ENCODE data around the gene RPS10.

DNA sequence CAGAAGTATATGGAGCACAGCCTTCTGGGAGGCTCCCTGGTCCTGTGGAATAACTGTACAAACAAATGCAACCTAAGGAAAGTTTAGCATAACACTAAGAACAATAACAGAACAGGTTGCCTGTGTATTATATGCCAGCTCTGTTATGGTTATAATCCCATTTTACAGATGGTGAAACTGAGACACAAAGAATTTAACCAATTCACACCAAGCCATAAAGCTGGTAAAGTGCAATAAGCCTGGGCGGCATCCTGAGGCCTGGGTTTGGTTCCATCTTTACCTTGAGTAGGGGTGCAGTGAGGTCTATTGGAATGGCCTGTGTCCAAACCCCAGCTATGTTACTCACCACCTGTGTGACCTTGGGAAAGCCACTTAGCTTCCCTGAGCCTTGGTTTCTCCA is 25.3 kb upstream of the RPS10 start:
- TF ChIP-seq, protein P1, sequence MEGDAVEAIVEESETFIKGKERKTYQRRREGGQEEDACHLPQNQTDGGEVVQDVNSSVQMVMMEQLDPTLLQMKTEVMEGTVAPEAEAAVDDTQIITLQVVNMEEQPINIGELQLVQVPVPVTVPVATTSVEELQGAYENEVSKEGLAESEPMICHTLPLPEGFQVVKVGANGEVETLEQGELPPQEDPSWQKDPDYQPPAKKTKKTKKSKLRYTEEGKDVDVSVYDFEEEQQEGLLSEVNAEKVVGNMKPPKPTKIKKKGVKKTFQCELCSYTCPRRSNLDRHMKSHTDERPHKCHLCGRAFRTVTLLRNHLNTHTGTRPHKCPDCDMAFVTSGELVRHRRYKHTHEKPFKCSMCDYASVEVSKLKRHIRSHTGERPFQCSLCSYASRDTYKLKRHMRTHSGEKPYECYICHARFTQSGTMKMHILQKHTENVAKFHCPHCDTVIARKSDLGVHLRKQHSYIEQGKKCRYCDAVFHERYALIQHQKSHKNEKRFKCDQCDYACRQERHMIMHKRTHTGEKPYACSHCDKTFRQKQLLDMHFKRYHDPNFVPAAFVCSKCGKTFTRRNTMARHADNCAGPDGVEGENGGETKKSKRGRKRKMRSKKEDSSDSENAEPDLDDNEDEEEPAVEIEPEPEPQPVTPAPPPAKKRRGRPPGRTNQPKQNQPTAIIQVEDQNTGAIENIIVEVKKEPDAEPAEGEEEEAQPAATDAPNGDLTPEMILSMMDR (IDR thresholded peaks at IDR 0.05): no peak
- no peak for TF ChIP-seq POLR2A (IDR thresholded peaks at IDR 0.05)
